NCI-H2227 (cell line): ENCODE results near the gene CYP2D6.
"Not testable (repeated sequence)": the region's sequence is repeated elsewhere in the genome, so short reads cannot be mapped to it uniquely, and the experiment has no call there.

Experiments used
- DNase-seq: peaks from one replicate; lab custom pipeline; 2025; ENCODE audit not compliant: unreplicated experiment; lab: John Stamatoyannopoulos, UW

Gene CYP2D6

GRCh38 chr22:42158456-42159132 lies 28.0 kb upstream of the CYP2D6 start:
- DNase-seq = no peak

GRCh38 chr22:42156598-42156997 lies 26.0 kb upstream of the CYP2D6 start:
- DNase-seq = no peak

- DNase-seq = no peak
Observed at GRCh38 chr22:42156121-42156520, 25.5 kb upstream of the CYP2D6 start.

- no peak for DNase-seq
Observed at GRCh38 chr22:42155053-42155543, 24.5 kb upstream of the CYP2D6 start.

GRCh38 chr22:42154293-42155052 lies 23.9 kb upstream of the CYP2D6 start:
- no peak for DNase-seq

GRCh38 chr22:42152661-42153270 lies 22.2 kb upstream of the CYP2D6 start:
- no peak for DNase-seq

GRCh38 chr22:42151924-42152635 lies 21.5 kb upstream of the CYP2D6 start:
- DNase-seq = no peak

GRCh38 chr22:42150727-42151590 lies 20.3 kb upstream of the CYP2D6 start:
- no peak for DNase-seq

GRCh38 chr22:42149798-42150197 lies 19.2 kb upstream of the CYP2D6 start:
- DNase-seq = not testable (repeated sequence)

GRCh38 chr22:42145175-42145574 lies 14.6 kb upstream of the CYP2D6 start:
- no peak for DNase-seq

- DNase-seq = not testable (repeated sequence)
Observed at GRCh38 chr22:42143859-42144822, 13.5 kb upstream of the CYP2D6 start.

- DNase-seq = no peak
Observed at GRCh38 chr22:42142771-42143461, 12.3 kb upstream of the CYP2D6 start.

GRCh38 chr22:42141307-42142057 lies 10.9 kb upstream of the CYP2D6 start:
- DNase-seq = not testable (repeated sequence)

GRCh38 chr22:42140153-42140552 lies 9.5 kb upstream of the CYP2D6 start:
- DNase-seq = not testable (repeated sequence)

- DNase-seq = not testable (repeated sequence)
Observed at GRCh38 chr22:42139508-42139907, 8.9 kb upstream of the CYP2D6 start.

- DNase-seq = no peak
Observed at GRCh38 chr22:42138972-42139371, 8.4 kb upstream of the CYP2D6 start.

GRCh38 chr22:42138122-42138770 lies 7.6 kb upstream of the CYP2D6 start:
- DNase-seq = no peak
